ENCODE data around the gene HEBP1. TPM values are rescaled to one million over a fixed set of nuclear protein-coding genes. Genes with fewer than 3 reads are reported as not detected.
"Not testable (repeated sequence)": the region's sequence is repeated elsewhere in the genome, so short reads cannot be mapped to it uniquely, and the experiment has no call there.

HEBP1 gene
- total and polyA plus RNA-seq, 4 donors: 55.8 to 181 (median 75.6) TPM

- Histone ChIP-seq H3K36me3 (ENCODE audit: control insufficient read depth in 1 of 2, insufficient read depth in 2 of 2, low read length in 1 of 2) (no peaks in the 10 kb centered on the region), H3K4me1 (ENCODE audit: control insufficient read depth in 1 of 2, insufficient read depth in 2 of 2, low read length in 2 of 2) (peaks cover 0 to 4% of the 10 kb centered on the region in 2 donors), H3K4me3 (ENCODE audit: low read length in 2 of 2) (no peak overlapping the region), H3K27ac (ENCODE audit: low read depth in 1 of 2, low read length in 2 of 2) (no peak overlapping the region), H3K27me3 (ENCODE audit: control insufficient read depth in 1 of 2, insufficient read depth in 2 of 2, low read length in 1 of 2) (no peaks in the 10 kb centered on the region), H3K9me3 (ENCODE audit: control insufficient read depth, low read length) (no peaks in the 10 kb centered on the region)
- DNase-seq (no peak), ATAC-seq (ENCODE audit: low FRiP score) (no peak)
- 94 to 95% methylated on average over 2 of the region's 2 CpGs for WGBS, 2 donors
- intact Hi-C loops (cut with DNase I): loop anchor here in 1 of 2 donors (5.0 kb wide), 1 partner anchor 39 kb away; the partner anchor contains the start of gene HEBP1
Observed at GRCh38 chr12:13041224-13041623, 41.2 kb upstream of the HEBP1 start.

- Histone ChIP-seq H3K4me1 (ENCODE audit: control insufficient read depth in 1 of 2, insufficient read depth in 2 of 2, low read length in 2 of 2) (peaks cover 0 to 4% of the 10 kb centered on the region in 2 donors), H3K27me3 (ENCODE audit: control insufficient read depth in 1 of 2, insufficient read depth in 2 of 2, low read length in 1 of 2) (no peaks in the 10 kb centered on the region), H3K4me3 (ENCODE audit: low read length in 2 of 2) (no peak overlapping the region), H3K36me3 (ENCODE audit: control insufficient read depth in 1 of 2, insufficient read depth in 2 of 2, low read length in 1 of 2) (no peaks in the 10 kb centered on the region), H3K27ac (ENCODE audit: low read depth in 1 of 2, low read length in 2 of 2) (no peak overlapping the region), H3K9me3 (ENCODE audit: control insufficient read depth, low read length) (no peaks in the 10 kb centered on the region)
- DNase-seq: no peak
- WGBS, 2 donors: 76 to 83% methylated on average over 5 of the region's 5 CpGs
- no peak for ATAC-seq (ENCODE audit: low FRiP score)
- intact Hi-C loops (cut with DNase I): no loop called here
Observed at GRCh38 chr12:13039328-13039956, 39.4 kb upstream of the HEBP1 start.

- no peaks in the 10 kb centered on the region for H3K36me3 ChIP-seq (ENCODE audit: control insufficient read depth in 1 of 2, insufficient read depth in 2 of 2, low read length in 1 of 2)
- H3K4me3 ChIP-seq (ENCODE audit: low read length in 2 of 2): no peak overlapping the region
- H3K27ac ChIP-seq (ENCODE audit: low read depth in 1 of 2, low read length in 2 of 2): no peak overlapping the region
- no peaks in the 10 kb centered on the region for H3K9me3 ChIP-seq (ENCODE audit: control insufficient read depth, low read length)
- no peak for ATAC-seq (ENCODE audit: low FRiP score)
- 74 to 81% methylated on average over 4 of the region's 4 CpGs for WGBS, 2 donors
- peaks cover 0 to 4% of the 10 kb centered on the region in 2 donors for H3K4me1 ChIP-seq (ENCODE audit: control insufficient read depth in 1 of 2, insufficient read depth in 2 of 2, low read length in 2 of 2)
- no peak for DNase-seq
- H3K27me3 ChIP-seq (ENCODE audit: control insufficient read depth in 1 of 2, insufficient read depth in 2 of 2, low read length in 1 of 2): no peaks in the 10 kb centered on the region
- intact Hi-C loops (cut with DNase I): no loop called here
Observed at GRCh38 chr12:13038491-13039161, 38.6 kb upstream of the HEBP1 start.

GRCh38 chr12:13036881-13037280 lies 36.8 kb upstream of the HEBP1 start:
- 97 to 99% methylated on average over 3 of the region's 3 CpGs for WGBS, 2 donors
- no peak overlapping the region for H3K4me3 ChIP-seq (ENCODE audit: low read length in 2 of 2)
- ATAC-seq (ENCODE audit: low FRiP score) (no peak), DNase-seq (no peak)
- H3K27ac ChIP-seq (ENCODE audit: low read depth in 1 of 2, low read length in 2 of 2): no peak overlapping the region
- no peaks in the 10 kb centered on the region for H3K9me3 ChIP-seq (ENCODE audit: control insufficient read depth, low read length)
- intact Hi-C loops (cut with DNase I): no loop called here
- H3K36me3 ChIP-seq (ENCODE audit: control insufficient read depth in 1 of 2, insufficient read depth in 2 of 2, low read length in 1 of 2): no peaks in the 10 kb centered on the region
- peaks cover 0 to 4% of the 10 kb centered on the region in 2 donors for H3K4me1 ChIP-seq (ENCODE audit: control insufficient read depth in 1 of 2, insufficient read depth in 2 of 2, low read length in 2 of 2)
- no peaks in the 10 kb centered on the region for H3K27me3 ChIP-seq (ENCODE audit: control insufficient read depth in 1 of 2, insufficient read depth in 2 of 2, low read length in 1 of 2)

- ATAC-seq (ENCODE audit: low FRiP score); H3K4me3 ChIP-seq (ENCODE audit: low read length in 2 of 2); H3K4me1 ChIP-seq (ENCODE audit: control insufficient read depth in 1 of 2, insufficient read depth in 2 of 2, low read length in 2 of 2); intact Hi-C loops (cut with DNase I); H3K27ac ChIP-seq (ENCODE audit: low read depth in 1 of 2, low read length in 2 of 2); H3K9me3 ChIP-seq (ENCODE audit: control insufficient read depth, low read length); H3K36me3 ChIP-seq (ENCODE audit: control insufficient read depth in 1 of 2, insufficient read depth in 2 of 2, low read length in 1 of 2); H3K27me3 ChIP-seq (ENCODE audit: control insufficient read depth in 1 of 2, insufficient read depth in 2 of 2, low read length in 1 of 2); DNase-seq: not testable (repeated sequence)
- 94 to 99% methylated on average over 5 of the region's 5 CpGs for WGBS, 2 donors
Observed at GRCh38 chr12:13035335-13035734, 35.3 kb upstream of the HEBP1 start.

GRCh38 chr12:13033476-13033875 lies 33.4 kb upstream of the HEBP1 start:
- ATAC-seq (ENCODE audit: low FRiP score) (no peak), DNase-seq (no peak)
- Histone ChIP-seq H3K27ac (ENCODE audit: low read depth in 1 of 2, low read length in 2 of 2) (no peak overlapping the region), H3K36me3 (ENCODE audit: control insufficient read depth in 1 of 2, insufficient read depth in 2 of 2, low read length in 1 of 2) (no peaks in the 10 kb centered on the region), H3K27me3 (ENCODE audit: control insufficient read depth in 1 of 2, insufficient read depth in 2 of 2, low read length in 1 of 2) (no peaks in the 10 kb centered on the region), H3K4me1 (ENCODE audit: control insufficient read depth in 1 of 2, insufficient read depth in 2 of 2, low read length in 2 of 2) (no peaks in the 10 kb centered on the region), H3K9me3 (ENCODE audit: control insufficient read depth, low read length) (no peaks in the 10 kb centered on the region), H3K4me3 (ENCODE audit: low read length in 2 of 2) (no peak overlapping the region)
- intact Hi-C loops (cut with DNase I): no loop called here
- 59 to 71% methylated on average over 5 of the region's 5 CpGs for WGBS, 2 donors

GRCh38 chr12:13032164-13032563 lies 32.1 kb upstream of the HEBP1 start:
- ATAC-seq (ENCODE audit: low FRiP score): no peak

GRCh38 chr12:13030541-13031291 lies 30.7 kb upstream of the HEBP1 start:
- H3K27ac ChIP-seq (ENCODE audit: low read depth in 1 of 2, low read length in 2 of 2): no peak overlapping the region
- ATAC-seq (ENCODE audit: low FRiP score): no peak
- intact Hi-C loops (cut with DNase I): no loop called here

More at GRCh38 chr12:13032164-13032563, 32.1 kb upstream of the HEBP1 start:
- no peak overlapping the region for H3K4me3 ChIP-seq (ENCODE audit: low read length in 2 of 2)
- H3K36me3 ChIP-seq (ENCODE audit: control insufficient read depth in 1 of 2, insufficient read depth in 2 of 2, low read length in 1 of 2): no peaks in the 10 kb centered on the region
- H3K4me1 ChIP-seq (ENCODE audit: control insufficient read depth in 1 of 2, insufficient read depth in 2 of 2, low read length in 2 of 2): no peaks in the 10 kb centered on the region
- H3K27ac ChIP-seq (ENCODE audit: low read depth in 1 of 2, low read length in 2 of 2): no peak overlapping the region
- DNase-seq: no peak
- WGBS, 2 donors: 94 to 98% methylated on average over 2 of the region's 2 CpGs
- intact Hi-C loops (cut with DNase I): no loop called here
- no peaks in the 10 kb centered on the region for H3K9me3 ChIP-seq (ENCODE audit: control insufficient read depth, low read length)
- no peaks in the 10 kb centered on the region for H3K27me3 ChIP-seq (ENCODE audit: control insufficient read depth in 1 of 2, insufficient read depth in 2 of 2, low read length in 1 of 2)

More at GRCh38 chr12:13030541-13031291, 30.7 kb upstream of the HEBP1 start:
- H3K4me1 ChIP-seq (ENCODE audit: control insufficient read depth in 1 of 2, insufficient read depth in 2 of 2, low read length in 2 of 2): no peaks in the 10 kb centered on the region
- 87 to 90% methylated on average over 9 of the region's 9 CpGs for WGBS, 2 donors
- H3K9me3 ChIP-seq (ENCODE audit: control insufficient read depth, low read length): no peaks in the 10 kb centered on the region
- H3K36me3 ChIP-seq (ENCODE audit: control insufficient read depth in 1 of 2, insufficient read depth in 2 of 2, low read length in 1 of 2): no peaks in the 10 kb centered on the region
- H3K4me3 ChIP-seq (ENCODE audit: low read length in 2 of 2): no peak overlapping the region
- H3K27me3 ChIP-seq (ENCODE audit: control insufficient read depth in 1 of 2, insufficient read depth in 2 of 2, low read length in 1 of 2): no peaks in the 10 kb centered on the region
- DNase-seq: no peak
